ENCODE data around the gene SLC25A6. TPM values are rescaled to one million over a fixed set of nuclear protein-coding genes. Genes with fewer than 3 reads are reported as not detected.

The SLC25A6 gene
- polyA plus RNA-seq, 1 donor from 2014 or later: 184 TPM

DNA sequence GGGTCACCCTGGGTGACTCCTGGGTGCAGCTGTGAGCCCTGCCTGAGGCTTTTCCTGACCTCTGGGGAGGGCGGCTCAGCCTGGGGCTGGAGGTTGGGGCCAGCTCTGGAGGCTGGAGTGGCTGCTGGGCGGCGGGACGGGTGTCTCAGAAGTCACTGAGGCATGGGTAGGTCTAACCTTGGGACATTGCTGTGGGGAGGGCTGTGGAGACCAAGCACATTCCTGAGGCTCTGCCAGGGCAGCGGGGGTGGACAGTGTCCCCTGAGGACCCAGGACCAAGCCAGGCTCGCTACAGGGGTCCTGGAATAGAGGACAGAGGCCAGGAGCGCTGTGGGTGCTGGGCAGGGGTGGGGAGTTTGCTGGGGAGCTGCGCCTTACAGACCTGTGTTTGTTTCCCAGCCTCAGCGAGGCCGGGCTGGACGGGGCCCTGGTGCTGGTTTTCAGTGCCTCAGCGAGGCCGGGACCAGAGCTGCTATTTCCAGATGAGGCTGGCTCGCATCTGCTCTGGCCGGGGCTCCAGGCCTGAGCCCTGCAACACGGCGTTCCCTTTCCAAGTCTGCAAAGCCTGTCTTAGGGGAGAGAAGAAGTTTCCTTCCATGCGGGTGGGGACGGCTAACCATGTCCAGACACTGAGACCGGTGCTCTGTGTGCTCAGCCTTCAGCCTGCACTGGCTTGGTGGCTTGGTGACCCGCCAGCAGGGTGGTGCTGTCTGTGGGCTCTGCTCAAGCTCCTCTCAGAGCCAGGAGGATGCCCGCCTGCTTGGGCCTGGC, 3.0 kb upstream of the SLC25A6 start:
- Histone ChIP-seq H3K4me2 (ENCODE audit: low read length) (no peak overlapping the region), H3K9me2 (ENCODE audit: insufficient read depth, low read length) (no peaks in the 10 kb centered on the region), H4K20me1 (ENCODE audit: insufficient read depth) (no peaks in the 10 kb centered on the region), H3K36me3 (ENCODE audit: insufficient read depth, low read length) (no peaks in the 10 kb centered on the region), H3F3A (ENCODE audit: insufficient read depth, low read length, poor library complexity, severe bottlenecking) (no peaks in the 10 kb centered on the region), H3K27me3 (ENCODE audit: insufficient read depth, low read depth, low read length) (no peaks in the 10 kb centered on the region), H3K4me3 (ENCODE audit: low read length) (peak overlapping the region; percentile 28), H3K79me2 (replicated peaks; ENCODE audit: insufficient read depth, low read length) (peaks cover 32% of the 10 kb centered on the region), H3K9ac (ENCODE audit: low read length) (peak overlapping the region; percentile 9), H3K27ac (ENCODE audit: low read length) (no peak overlapping the region), H2AFZ (ENCODE audit: low read depth, low read length) (no peak overlapping the region), H3K9me3 (ENCODE audit: low read length) (no peaks in the 10 kb centered on the region)
- TF ChIP-seq POLR2AphosphoS5 (IDR thresholded peaks at IDR 0.05) (no peak), EZH2 (IDR thresholded peaks at IDR 0.05; ENCODE audit: borderline replicate concordance, insufficient read depth, low read length, poor library complexity, severe bottlenecking) (no peak), TAF1 (IDR thresholded peaks at IDR 0.05; ENCODE audit: low read depth) (no peak), SMC3 (conservative IDR thresholded peaks at IDR 0.05; ENCODE audit: poor library complexity) (no peak), EP300 (conservative IDR thresholded peaks at IDR 0.05; ENCODE audit: poor library complexity, severe bottlenecking) (no peak), MXI1 (conservative IDR thresholded peaks at IDR 0.05; ENCODE audit: poor library complexity, severe bottlenecking) (no peak), RAD21 (conservative IDR thresholded peaks at IDR 0.05) (no peak)
- TF ChIP-seq, protein P1, sequence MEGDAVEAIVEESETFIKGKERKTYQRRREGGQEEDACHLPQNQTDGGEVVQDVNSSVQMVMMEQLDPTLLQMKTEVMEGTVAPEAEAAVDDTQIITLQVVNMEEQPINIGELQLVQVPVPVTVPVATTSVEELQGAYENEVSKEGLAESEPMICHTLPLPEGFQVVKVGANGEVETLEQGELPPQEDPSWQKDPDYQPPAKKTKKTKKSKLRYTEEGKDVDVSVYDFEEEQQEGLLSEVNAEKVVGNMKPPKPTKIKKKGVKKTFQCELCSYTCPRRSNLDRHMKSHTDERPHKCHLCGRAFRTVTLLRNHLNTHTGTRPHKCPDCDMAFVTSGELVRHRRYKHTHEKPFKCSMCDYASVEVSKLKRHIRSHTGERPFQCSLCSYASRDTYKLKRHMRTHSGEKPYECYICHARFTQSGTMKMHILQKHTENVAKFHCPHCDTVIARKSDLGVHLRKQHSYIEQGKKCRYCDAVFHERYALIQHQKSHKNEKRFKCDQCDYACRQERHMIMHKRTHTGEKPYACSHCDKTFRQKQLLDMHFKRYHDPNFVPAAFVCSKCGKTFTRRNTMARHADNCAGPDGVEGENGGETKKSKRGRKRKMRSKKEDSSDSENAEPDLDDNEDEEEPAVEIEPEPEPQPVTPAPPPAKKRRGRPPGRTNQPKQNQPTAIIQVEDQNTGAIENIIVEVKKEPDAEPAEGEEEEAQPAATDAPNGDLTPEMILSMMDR (IDR thresholded peaks at IDR 0.05; ENCODE audit: poor library complexity, severe bottlenecking): no peak
- TF ChIP-seq, protein P2, sequence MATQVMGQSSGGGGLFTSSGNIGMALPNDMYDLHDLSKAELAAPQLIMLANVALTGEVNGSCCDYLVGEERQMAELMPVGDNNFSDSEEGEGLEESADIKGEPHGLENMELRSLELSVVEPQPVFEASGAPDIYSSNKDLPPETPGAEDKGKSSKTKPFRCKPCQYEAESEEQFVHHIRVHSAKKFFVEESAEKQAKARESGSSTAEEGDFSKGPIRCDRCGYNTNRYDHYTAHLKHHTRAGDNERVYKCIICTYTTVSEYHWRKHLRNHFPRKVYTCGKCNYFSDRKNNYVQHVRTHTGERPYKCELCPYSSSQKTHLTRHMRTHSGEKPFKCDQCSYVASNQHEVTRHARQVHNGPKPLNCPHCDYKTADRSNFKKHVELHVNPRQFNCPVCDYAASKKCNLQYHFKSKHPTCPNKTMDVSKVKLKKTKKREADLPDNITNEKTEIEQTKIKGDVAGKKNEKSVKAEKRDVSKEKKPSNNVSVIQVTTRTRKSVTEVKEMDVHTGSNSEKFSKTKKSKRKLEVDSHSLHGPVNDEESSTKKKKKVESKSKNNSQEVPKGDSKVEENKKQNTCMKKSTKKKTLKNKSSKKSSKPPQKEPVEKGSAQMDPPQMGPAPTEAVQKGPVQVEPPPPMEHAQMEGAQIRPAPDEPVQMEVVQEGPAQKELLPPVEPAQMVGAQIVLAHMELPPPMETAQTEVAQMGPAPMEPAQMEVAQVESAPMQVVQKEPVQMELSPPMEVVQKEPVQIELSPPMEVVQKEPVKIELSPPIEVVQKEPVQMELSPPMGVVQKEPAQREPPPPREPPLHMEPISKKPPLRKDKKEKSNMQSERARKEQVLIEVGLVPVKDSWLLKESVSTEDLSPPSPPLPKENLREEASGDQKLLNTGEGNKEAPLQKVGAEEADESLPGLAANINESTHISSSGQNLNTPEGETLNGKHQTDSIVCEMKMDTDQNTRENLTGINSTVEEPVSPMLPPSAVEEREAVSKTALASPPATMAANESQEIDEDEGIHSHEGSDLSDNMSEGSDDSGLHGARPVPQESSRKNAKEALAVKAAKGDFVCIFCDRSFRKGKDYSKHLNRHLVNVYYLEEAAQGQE (IDR thresholded peaks at IDR 0.05; ENCODE audit: borderline replicate concordance): no peak

DNA sequence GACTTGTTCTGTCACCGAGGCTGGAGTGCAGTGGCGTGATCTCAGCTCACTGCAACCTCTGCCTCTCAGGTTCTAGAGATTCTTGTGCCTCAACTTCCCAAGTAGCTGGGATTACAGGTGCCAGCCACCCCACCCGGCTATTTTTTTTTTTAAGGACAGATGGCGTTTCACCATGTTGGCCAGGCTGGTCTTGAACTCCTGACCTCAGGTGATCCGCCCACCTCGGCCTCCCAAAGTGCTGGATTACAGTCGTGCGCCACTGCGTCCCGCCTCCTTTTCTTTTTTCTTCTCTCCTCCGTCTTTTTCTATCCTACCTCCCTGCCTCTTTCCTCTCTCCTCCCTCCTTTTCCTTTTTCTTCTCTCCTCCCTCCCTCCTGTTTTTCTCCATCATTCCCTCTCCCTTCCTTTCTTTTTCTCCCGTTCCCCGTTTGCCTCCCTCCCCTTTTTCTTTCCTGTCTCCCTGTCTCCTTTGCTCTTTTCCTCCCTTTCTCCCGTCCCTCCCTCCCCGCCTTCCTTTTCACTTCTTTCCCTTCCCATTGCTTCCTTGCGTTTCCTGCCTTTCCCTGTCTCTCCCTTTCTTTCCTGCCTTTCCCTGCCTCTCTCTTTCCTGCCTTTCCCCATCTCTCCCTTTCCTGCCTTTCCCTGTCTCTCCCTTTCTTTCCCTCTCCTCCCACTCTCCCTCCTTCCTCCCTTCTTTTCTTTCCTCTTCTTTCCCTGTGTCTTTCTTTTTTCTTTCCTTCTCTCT, 2.1 kb upstream of the SLC25A6 start:
- H3K79me2 ChIP-seq (replicated peaks; ENCODE audit: insufficient read depth, low read length): peaks cover 38% of the 10 kb centered on the region
- H3K9me3 ChIP-seq (ENCODE audit: low read length): no peaks in the 10 kb centered on the region
- H2AFZ ChIP-seq (ENCODE audit: low read depth, low read length): no peak overlapping the region
- H3K9me2 ChIP-seq (ENCODE audit: insufficient read depth, low read length): no peaks in the 10 kb centered on the region
- H3K4me2 ChIP-seq (ENCODE audit: low read length): no peak overlapping the region
- no peak overlapping the region for H3K27ac ChIP-seq (ENCODE audit: low read length)
- H3K4me3 ChIP-seq (ENCODE audit: low read length): peak overlapping the region; percentile 99
- no peaks in the 10 kb centered on the region for H3F3A ChIP-seq (ENCODE audit: insufficient read depth, low read length, poor library complexity, severe bottlenecking)
- H3K36me3 ChIP-seq (ENCODE audit: insufficient read depth, low read length): no peaks in the 10 kb centered on the region
- no peaks in the 10 kb centered on the region for H3K27me3 ChIP-seq (ENCODE audit: insufficient read depth, low read depth, low read length)
- H4K20me1 ChIP-seq (ENCODE audit: insufficient read depth): no peaks in the 10 kb centered on the region
- TF ChIP-seq MXI1 (conservative IDR thresholded peaks at IDR 0.05; ENCODE audit: poor library complexity, severe bottlenecking): no peak
- TF ChIP-seq POLR2AphosphoS5 (IDR thresholded peaks at IDR 0.05): no peak
- TF ChIP-seq TAF1 (IDR thresholded peaks at IDR 0.05; ENCODE audit: low read depth): no peak
- no peak for TF ChIP-seq SMC3 (conservative IDR thresholded peaks at IDR 0.05; ENCODE audit: poor library complexity)
- TF ChIP-seq EP300 (conservative IDR thresholded peaks at IDR 0.05; ENCODE audit: poor library complexity, severe bottlenecking): no peak
- TF ChIP-seq, protein P1 (IDR thresholded peaks at IDR 0.05; ENCODE audit: poor library complexity, severe bottlenecking): no peak
- TF ChIP-seq RAD21 (conservative IDR thresholded peaks at IDR 0.05): no peak
- TF ChIP-seq EZH2 (IDR thresholded peaks at IDR 0.05; ENCODE audit: borderline replicate concordance, insufficient read depth, low read length, poor library complexity, severe bottlenecking): no peak
- H3K9ac ChIP-seq (ENCODE audit: low read length): peak overlapping the region; percentile 99
